ENCODE data around the gene EFCAB14.
"Not testable (repeated sequence)": the region's sequence is repeated elsewhere in the genome, so short reads cannot be mapped to it uniquely, and the experiment has no call there.

The EFCAB14 gene

GRCh38 chr1:46682064-46682463 is 36.9 kb downstream of the EFCAB14 start:
- DNase-seq: no peak

- DNase-seq: no peak
These were observed 37.4 kb downstream of the EFCAB14 start for GRCh38 chr1:46681333-46682034.

- DNase-seq: no peak
These were observed 38.9 kb downstream of the EFCAB14 start for GRCh38 chr1:46679789-46680573.

GRCh38 chr1:46677339-46677738 is 41.6 kb downstream of the EFCAB14 start:
- DNase-seq: no peak

- DNase-seq: no peak
These were observed 42.4 kb downstream of the EFCAB14 start for GRCh38 chr1:46676531-46676930.

GRCh38 chr1:46675549-46676314 is 43.2 kb downstream of the EFCAB14 start:
- no peak for DNase-seq

- peak in 1 of 2 experiments; percentile 25 for DNase-seq
These were observed 45.1 kb downstream of the EFCAB14 start for GRCh38 chr1:46673749-46674182.

GRCh38 chr1:46672696-46673095 is 46.2 kb downstream of the EFCAB14 start:
- DNase-seq: no peak

- no peak for DNase-seq
These were observed 47.4 kb downstream of the EFCAB14 start, which contains the start of gene TEX38 for GRCh38 chr1:46671554-46671953. Gene TEX38, plus strand, starts transcription at chr1:46671854. Its CDS starts 81 bp downstream, at chr1:46671935.

GRCh38 chr1:46670134-46670533 is 48.8 kb downstream of the EFCAB14 start:
- DNase-seq: no peak

GRCh38 chr1:46667782-46668760 is 50.8 kb downstream of the EFCAB14 start, which contains the start of gene ATPAF1:
Gene ATPAF1, minus strand, starts transcription at chr1:46668364. Its CDS starts 42 bp downstream, at chr1:46668322.
- DNase-seq: peak; percentile 57 to 65

- DNase-seq: no peak
These were observed 52.9 kb downstream of the EFCAB14 start for GRCh38 chr1:46665983-46666382.

GRCh38 chr1:46662919-46663318 is 56.0 kb downstream of the EFCAB14 start:
- not testable (repeated sequence) for DNase-seq

- not testable (repeated sequence) for DNase-seq
These were observed 58.8 kb downstream of the EFCAB14 start for GRCh38 chr1:46660116-46660515.

GRCh38 chr1:46659307-46659870 is 59.5 kb downstream of the EFCAB14 start:
- no peak for DNase-seq

GRCh38 chr1:46657775-46658174 is 61.1 kb downstream of the EFCAB14 start:
- DNase-seq: no peak

- no peak for DNase-seq
These were observed 62.3 kb downstream of the EFCAB14 start for GRCh38 chr1:46656643-46657042.

- no peak for DNase-seq
These were observed 63.1 kb downstream of the EFCAB14 start for GRCh38 chr1:46655848-46656247.

GRCh38 chr1:46654698-46655097 is 64.2 kb downstream of the EFCAB14 start:
- DNase-seq: not testable (repeated sequence)

GRCh38 chr1:46654012-46654411 is 64.9 kb downstream of the EFCAB14 start:
- no peak for DNase-seq

- DNase-seq: no peak
These were observed 65.4 kb downstream of the EFCAB14 start for GRCh38 chr1:46653405-46653958.

Measured in stimulated activated CD4-positive, alpha-beta T cell treated with anti-CD3 and anti-CD28 coated beads, Interleukin-4, amount 100 ng/mL, for 4 hours (primary cell).